Activated CD4-positive, alpha-beta memory T cell treated with anti-CD3 and anti-CD28 coated beads, Interleukin-2, amount 10 ng/mL, durations not matched to agents 7 days and 5 days (primary cell): ENCODE data around the gene MYH14. TPM values are rescaled to one million over a fixed set of nuclear protein-coding genes. Genes with fewer than 3 reads are reported as not detected.
A peak's percentile ranks its signal among the peaks of the same experiment; 100 is the strongest.

Experiments used
- CTCF ChIA-PET: fragments of 350-600 bp; sonication (Branson Sonifier 250); formaldehyde crosslinking; loops from one replicate; lab custom pipeline; 2021; ENCODE audit warnings: antibody characterized with exemption, inconsistent platforms; lab: Charles Lee
- POLR2A ChIA-PET: fragments of 350-600 bp; sonication (Branson Sonifier 250); formaldehyde crosslinking; loops from one replicate; lab custom pipeline; 2021; ENCODE audit warnings: antibody characterized with exemption; lab: Charles Lee
- DNase-seq: peaks from one replicate; pipeline ENCODE4 v3.0.0-alpha.2; 2020
- H3K27ac Mint-ChIP-seq: one replicate; pipeline ENCODE4 v1.8.0; 2021; ENCODE audit warnings: mild to moderate bottlenecking, mixed read lengths
- H3K27me3 Mint-ChIP-seq: one replicate; pipeline ENCODE4 v1.8.0; 2021; ENCODE audit warnings: mixed read lengths
- H3K36me3 Mint-ChIP-seq: one replicate; pipeline ENCODE4 v1.8.0; 2021; ENCODE audit warnings: low read depth, mixed read lengths
- H3K4me1 Mint-ChIP-seq: one replicate; pipeline ENCODE4 v1.8.0; 2021; ENCODE audit warnings: mixed read lengths
- H3K4me3 Mint-ChIP-seq: one replicate; pipeline ENCODE4 v1.8.0; 2021; ENCODE audit warnings: mild to moderate bottlenecking, mixed read lengths
- H3K9me3 Mint-ChIP-seq: one replicate; pipeline ENCODE4 v1.8.0; 2021; ENCODE audit warnings: mixed read lengths
- total RNA-seq, 2 experiments: library from RNA; stranded (reverse); gene quantifications; one replicate each; pipeline ENCODE4 v1.2.3, GENCODE V29; 2021

MYH14 gene
- total RNA-seq, result not detected

- CTCF ChIA-PET, result no interaction called here
- no peaks in the 10 kb centered on the region for H3K4me1 Mint-ChIP-seq
- POLR2A ChIA-PET, result no interaction called here
- no peaks in the 10 kb centered on the region for H3K9me3 Mint-ChIP-seq
- no peak for DNase-seq
- H3K27me3 Mint-ChIP-seq, result peaks cover 24% of the 10 kb centered on the region
- H3K36me3 Mint-ChIP-seq, result no peaks in the 10 kb centered on the region
- no peak within 1 kb of the TSS for H3K4me3 Mint-ChIP-seq
- no peak within 1 kb of the TSS for H3K27ac Mint-ChIP-seq
These were observed at the start of gene MYH14 for GRCh38 chr19:50203281-50204080. Gene MYH14 (plus strand): TSS chr19:50203622. CDS start chr19:50210366, 6,744 bp downstream.

- H3K36me3 Mint-ChIP-seq, result no peaks in the 10 kb centered on the region
- DNase-seq, result no peak
- CTCF ChIA-PET, result no interaction called here
- H3K27ac Mint-ChIP-seq, result no peak overlapping the region
- no peak overlapping the region for H3K4me3 Mint-ChIP-seq
- H3K27me3 Mint-ChIP-seq, result peaks cover 4% of the 10 kb centered on the region
- H3K4me1 Mint-ChIP-seq, result no peaks in the 10 kb centered on the region
- no peaks in the 10 kb centered on the region for H3K9me3 Mint-ChIP-seq
- POLR2A ChIA-PET, result no interaction called here
These were observed 48.9 kb upstream of the MYH14 start for GRCh38 chr19:50154529-50154928.

GRCh38 chr19:50155520-50156109, 47.8 kb upstream of the MYH14 start:
- ChIA-PET POLR2A (no interaction called here), CTCF (no interaction called here)
- H3K4me3 Mint-ChIP-seq, result no peak overlapping the region
- H3K27me3 Mint-ChIP-seq, result peaks cover 3% of the 10 kb centered on the region
- no peaks in the 10 kb centered on the region for H3K36me3 Mint-ChIP-seq
- H3K27ac Mint-ChIP-seq, result no peak overlapping the region
- no peaks in the 10 kb centered on the region for H3K4me1 Mint-ChIP-seq
- no peak for DNase-seq
- no peaks in the 10 kb centered on the region for H3K9me3 Mint-ChIP-seq

- POLR2A ChIA-PET, result no interaction called here
- Mint-ChIP-seq H3K4me3 (no peak overlapping the region), H3K27ac (no peak overlapping the region), H3K27me3 (peaks cover 3% of the 10 kb centered on the region), H3K4me1 (no peaks in the 10 kb centered on the region), H3K9me3 (no peaks in the 10 kb centered on the region), H3K36me3 (no peaks in the 10 kb centered on the region)
- no peak for DNase-seq
- CTCF ChIA-PET, result no interaction called here
These were observed 44.8 kb upstream of the MYH14 start for GRCh38 chr19:50158577-50158976.

GRCh38 chr19:50159078-50159477, 44.3 kb upstream of the MYH14 start:
- CTCF ChIA-PET, result no interaction called here
- H3K9me3 Mint-ChIP-seq, result no peaks in the 10 kb centered on the region
- POLR2A ChIA-PET, result no interaction called here

GRCh38 chr19:50162988-50163387, 40.4 kb upstream of the MYH14 start, which contains the start of gene IZUMO2:
Gene IZUMO2 (minus strand): TSS chr19:50163281. CDS start chr19:50163194, 87 bp downstream.
- Mint-ChIP-seq H3K27ac (no peak within 1 kb of the TSS), H3K4me3 (no peak within 1 kb of the TSS), H3K9me3 (no peaks in the 10 kb centered on the region), H3K4me1 (no peaks in the 10 kb centered on the region), H3K27me3 (peaks cover 4% of the 10 kb centered on the region), H3K36me3 (no peaks in the 10 kb centered on the region)
- ChIA-PET POLR2A (no interaction called here), CTCF (no interaction called here)
- no peak for DNase-seq

More at GRCh38 chr19:50159078-50159477, 44.3 kb upstream of the MYH14 start:
- DNase-seq, result no peak
- Mint-ChIP-seq H3K4me1 (no peaks in the 10 kb centered on the region), H3K27ac (no peak overlapping the region), H3K36me3 (no peaks in the 10 kb centered on the region), H3K4me3 (no peak overlapping the region), H3K27me3 (peaks cover 3% of the 10 kb centered on the region)

- Mint-ChIP-seq H3K4me1 (no peaks in the 10 kb centered on the region), H3K27ac (no peak overlapping the region), H3K27me3 (peaks cover 4% of the 10 kb centered on the region), H3K9me3 (no peaks in the 10 kb centered on the region), H3K36me3 (no peaks in the 10 kb centered on the region), H3K4me3 (no peak overlapping the region)
- DNase-seq, result no peak
- POLR2A ChIA-PET, result no interaction called here
- CTCF ChIA-PET, result no interaction called here
These were observed 36.1 kb upstream of the MYH14 start for GRCh38 chr19:50167314-50167721.

GRCh38 chr19:50171752-50172151, 31.7 kb upstream of the MYH14 start:
- POLR2A ChIA-PET, result no interaction called here
- H3K4me1 Mint-ChIP-seq, result peaks cover 8% of the 10 kb centered on the region
- no peaks in the 10 kb centered on the region for H3K27me3 Mint-ChIP-seq
- no peaks in the 10 kb centered on the region for H3K36me3 Mint-ChIP-seq
- no peak overlapping the region for H3K4me3 Mint-ChIP-seq
- CTCF ChIA-PET, result no interaction called here
- no peak overlapping the region for H3K27ac Mint-ChIP-seq
- H3K9me3 Mint-ChIP-seq, result no peaks in the 10 kb centered on the region
- no peak for DNase-seq

GRCh38 chr19:50172726-50173125, 30.7 kb upstream of the MYH14 start:
- H3K4me1 Mint-ChIP-seq, result peaks cover 8% of the 10 kb centered on the region
- CTCF ChIA-PET, result no interaction called here

GRCh38 chr19:50173127-50173526, 30.3 kb upstream of the MYH14 start:
- ChIA-PET CTCF (no interaction called here), POLR2A (no interaction called here)
- H3K36me3 Mint-ChIP-seq, result no peaks in the 10 kb centered on the region
- peak; percentile 48 for DNase-seq
- H3K27me3 Mint-ChIP-seq, result no peaks in the 10 kb centered on the region
- H3K4me1 Mint-ChIP-seq, result peaks cover 8% of the 10 kb centered on the region
- H3K27ac Mint-ChIP-seq, result no peak overlapping the region
- H3K4me3 Mint-ChIP-seq, result no peak overlapping the region
- H3K9me3 Mint-ChIP-seq, result no peaks in the 10 kb centered on the region

More at GRCh38 chr19:50172726-50173125, 30.7 kb upstream of the MYH14 start:
- POLR2A ChIA-PET, result no interaction called here
- Mint-ChIP-seq H3K9me3 (no peaks in the 10 kb centered on the region), H3K36me3 (no peaks in the 10 kb centered on the region), H3K27ac (no peak overlapping the region), H3K4me3 (no peak overlapping the region), H3K27me3 (no peaks in the 10 kb centered on the region)
- no peak for DNase-seq

- H3K27me3 Mint-ChIP-seq, result no peaks in the 10 kb centered on the region
- H3K27ac Mint-ChIP-seq, result no peak overlapping the region
- CTCF ChIA-PET, result no interaction called here
- no peaks in the 10 kb centered on the region for H3K9me3 Mint-ChIP-seq
- DNase-seq, result no peak
- peaks cover 8% of the 10 kb centered on the region for H3K4me1 Mint-ChIP-seq
- POLR2A ChIA-PET, result no interaction called here
- H3K36me3 Mint-ChIP-seq, result no peaks in the 10 kb centered on the region
- H3K4me3 Mint-ChIP-seq, result no peak overlapping the region
These were observed 29.2 kb upstream of the MYH14 start for GRCh38 chr19:50174100-50174793.

GRCh38 chr19:50175924-50176323, 27.5 kb upstream of the MYH14 start:
- DNase-seq, result no peak
- H3K36me3 Mint-ChIP-seq, result no peaks in the 10 kb centered on the region
- POLR2A ChIA-PET, result no interaction called here
- no peaks in the 10 kb centered on the region for H3K9me3 Mint-ChIP-seq
- peaks cover 8% of the 10 kb centered on the region for H3K4me1 Mint-ChIP-seq
- H3K27me3 Mint-ChIP-seq, result no peaks in the 10 kb centered on the region
- CTCF ChIA-PET, result no interaction called here
- H3K4me3 Mint-ChIP-seq, result no peak overlapping the region
- no peak overlapping the region for H3K27ac Mint-ChIP-seq

GRCh38 chr19:50176775-50177174, 26.6 kb upstream of the MYH14 start:
- no peak overlapping the region for H3K4me3 Mint-ChIP-seq

More at GRCh38 chr19:50176775-50177174, 26.6 kb upstream of the MYH14 start:
- POLR2A ChIA-PET, result no interaction called here
- peaks cover 8% of the 10 kb centered on the region for H3K4me1 Mint-ChIP-seq
- no peak for DNase-seq
- H3K36me3 Mint-ChIP-seq, result no peaks in the 10 kb centered on the region
- no peaks in the 10 kb centered on the region for H3K27me3 Mint-ChIP-seq
- CTCF ChIA-PET, result no interaction called here
- no peak overlapping the region for H3K27ac Mint-ChIP-seq
- no peaks in the 10 kb centered on the region for H3K9me3 Mint-ChIP-seq
